NT2/D1 (cell line): ENCODE data around the gene MED26.
"Not testable (repeated sequence)": the region's sequence is repeated elsewhere in the genome, so short reads cannot be mapped to it uniquely, and the experiment has no call there.

ENCODE experiments used
- SUZ12 ChIP-seq: IDR thresholded peaks from 2 replicates; pipeline ENCODE4 v1.6.1; 2011; ENCODE audit not compliant: insufficient read length, insufficient read depth; ENCODE audit errors: extremely low read depth
- YY1 ChIP-seq: IDR thresholded peaks from 2 replicates; pipeline ENCODE4 v1.6.1; 2011; ENCODE audit not compliant: insufficient read length, insufficient read depth

DNA sequence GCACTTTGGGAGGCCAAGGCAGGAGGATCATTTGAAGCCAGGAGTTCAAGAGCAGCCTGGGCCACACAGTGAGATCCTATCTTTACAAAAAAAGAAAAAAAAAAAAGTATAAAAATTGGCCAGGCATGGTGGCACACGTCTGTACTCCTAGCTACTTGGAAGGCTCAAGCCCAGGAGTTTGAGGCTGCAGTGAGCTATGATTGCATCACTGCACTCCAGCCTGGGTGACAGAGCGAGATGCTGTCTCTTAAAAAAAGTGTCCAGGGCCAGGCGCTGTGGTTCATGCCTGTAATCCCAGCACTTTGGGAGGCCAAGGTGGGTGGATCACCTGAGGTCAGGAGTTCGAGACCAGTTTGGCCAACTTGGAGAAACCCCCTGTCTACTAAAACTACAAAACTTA, 45.8 kb upstream of the MED26 start:
- TF ChIP-seq YY1, SUZ12: not testable (repeated sequence)
